ENCODE measurements around the gene ANKUB1.

DNA sequence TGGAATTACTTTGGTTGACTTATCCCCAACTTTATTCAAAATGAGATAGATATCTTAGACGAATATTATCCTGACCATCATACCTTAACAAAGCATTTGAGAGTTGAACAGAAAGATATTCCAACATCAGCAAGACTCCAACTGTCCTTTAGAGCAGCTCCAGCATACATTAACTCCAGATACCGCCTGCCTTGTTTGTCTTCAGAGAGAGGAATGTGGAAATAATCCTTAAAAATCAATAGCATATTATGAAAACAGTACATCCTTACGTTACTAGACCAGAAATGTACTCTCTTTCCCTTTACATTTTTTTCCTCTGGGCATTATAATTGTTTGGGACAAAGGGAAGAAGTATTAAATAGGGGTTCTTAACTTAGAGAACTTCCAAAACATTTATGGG is 1.7 kb downstream of the ANKUB1 start:
- TF ChIP-seq, protein P1, sequence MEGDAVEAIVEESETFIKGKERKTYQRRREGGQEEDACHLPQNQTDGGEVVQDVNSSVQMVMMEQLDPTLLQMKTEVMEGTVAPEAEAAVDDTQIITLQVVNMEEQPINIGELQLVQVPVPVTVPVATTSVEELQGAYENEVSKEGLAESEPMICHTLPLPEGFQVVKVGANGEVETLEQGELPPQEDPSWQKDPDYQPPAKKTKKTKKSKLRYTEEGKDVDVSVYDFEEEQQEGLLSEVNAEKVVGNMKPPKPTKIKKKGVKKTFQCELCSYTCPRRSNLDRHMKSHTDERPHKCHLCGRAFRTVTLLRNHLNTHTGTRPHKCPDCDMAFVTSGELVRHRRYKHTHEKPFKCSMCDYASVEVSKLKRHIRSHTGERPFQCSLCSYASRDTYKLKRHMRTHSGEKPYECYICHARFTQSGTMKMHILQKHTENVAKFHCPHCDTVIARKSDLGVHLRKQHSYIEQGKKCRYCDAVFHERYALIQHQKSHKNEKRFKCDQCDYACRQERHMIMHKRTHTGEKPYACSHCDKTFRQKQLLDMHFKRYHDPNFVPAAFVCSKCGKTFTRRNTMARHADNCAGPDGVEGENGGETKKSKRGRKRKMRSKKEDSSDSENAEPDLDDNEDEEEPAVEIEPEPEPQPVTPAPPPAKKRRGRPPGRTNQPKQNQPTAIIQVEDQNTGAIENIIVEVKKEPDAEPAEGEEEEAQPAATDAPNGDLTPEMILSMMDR (IDR thresholded peaks at IDR 0.05) = no peak
- no peak for TF ChIP-seq POLR2A (IDR thresholded peaks at IDR 0.05)

All from right lobe of liver (tissue), 4 donors.